Common myeloid progenitor, CD34-positive (primary cell): Measurements from ENCODE around the gene DIP2C.

Experiments
- CTCF ChIA-PET: fragments of 350-600 bp; sonication (Branson Sonifier 250); formaldehyde crosslinking; loops from one replicate; lab custom pipeline; 2021; ENCODE audit warnings: antibody characterized with exemption; lab: Charles Lee
- POLR2A ChIA-PET: fragments of 350-600 bp; sonication (Branson Sonifier 250); formaldehyde crosslinking; loops from one replicate; lab custom pipeline; 2021; ENCODE audit warnings: antibody characterized with exemption; lab: Charles Lee
- DNase-seq, 3 donors: peaks; one replicate each; pipeline versions ENCODE4 v3.0.0 to v3.0.0-alpha.2; 2013
- H3K27ac ChIP-seq, 2 experiments: 1 replicate in 1 of 2; 2 replicates in 1 of 2; pipeline ENCODE4 v1.7.0; 2013; ENCODE audit warnings: inconsistent platforms in 2 of 2, low read length in 2 of 2, mild to moderate bottlenecking in 2 of 2, low read depth in 1 of 2, moderate library complexity in 1 of 2; ENCODE audit not compliant: severe bottlenecking in 2 of 2, insufficient read depth in 1 of 2, poor library complexity in 1 of 2
- H3K27me3 ChIP-seq, 5 experiments: replicated peaks in 2 of 5; 1 replicate in 3 of 5; 2 replicates in 2 of 5; pipeline versions ENCODE4 v1.6.1 to v1.7.0; 2013; ENCODE audit warnings: low read length in 4 of 5, mild to moderate bottlenecking in 2 of 5, moderate library complexity in 2 of 5, inconsistent platforms in 1 of 5; ENCODE audit not compliant: insufficient read depth in 5 of 5, control insufficient read depth in 4 of 5
- H3K36me3 ChIP-seq, 4 experiments: 1 replicate in 2 of 4; 2 replicates in 2 of 4; pipeline versions ENCODE4 v1.6.1 to v1.7.0; 2013; ENCODE audit warnings: low read length in 3 of 4, control low read depth in 1 of 4, mild to moderate bottlenecking in 1 of 4; ENCODE audit not compliant: control insufficient read depth in 4 of 4, insufficient read depth in 4 of 4
- H3K4me1 ChIP-seq, 4 experiments: 1 replicate in 3 of 4; 2 replicates in 1 of 4; pipeline versions ENCODE4 v1.6.1 to v1.7.1; 2013; ENCODE audit warnings: low read length in 3 of 4, mild to moderate bottlenecking in 3 of 4, control low read depth in 1 of 4, inconsistent platforms in 1 of 4, moderate library complexity in 1 of 4; ENCODE audit not compliant: control insufficient read depth in 4 of 4, insufficient read depth in 4 of 4; ENCODE audit errors: control extremely low read depth in 1 of 4
- H3K4me3 ChIP-seq, 7 experiments: 1 replicate in 4 of 7; 2 replicates in 3 of 7; pipeline versions ENCODE4 v1.5.1 to v1.7.0; 2013; ENCODE audit warnings: mild to moderate bottlenecking in 7 of 7, low read length in 6 of 7, moderate library complexity in 6 of 7, inconsistent platforms in 2 of 7, low read depth in 2 of 7, control low read depth in 1 of 7; ENCODE audit not compliant: insufficient read depth in 4 of 7, control insufficient read depth in 1 of 7; ENCODE audit errors: extremely low read depth in 1 of 7
- H3K9me3 ChIP-seq, 5 experiments: 1 replicate in 4 of 5; 2 replicates in 1 of 5; pipeline versions ENCODE4 v1.6.1 to v1.7.1; 2013; ENCODE audit warnings: low read length in 4 of 5, mild to moderate bottlenecking in 2 of 5, inconsistent platforms in 1 of 5, low read depth in 1 of 5, moderate library complexity in 1 of 5; ENCODE audit not compliant: control insufficient read depth in 4 of 5, insufficient read depth in 2 of 5; ENCODE audit errors: control extremely low read depth in 1 of 5
- WGBS: methylation state at CpG from one replicate; pipeline ENCODE4 v1.1.5; 2013; ENCODE audit not compliant: insufficient coverage; 5-methylcytosine and 5-hydroxymethylcytosine counted together

The DIP2C gene

DNA sequence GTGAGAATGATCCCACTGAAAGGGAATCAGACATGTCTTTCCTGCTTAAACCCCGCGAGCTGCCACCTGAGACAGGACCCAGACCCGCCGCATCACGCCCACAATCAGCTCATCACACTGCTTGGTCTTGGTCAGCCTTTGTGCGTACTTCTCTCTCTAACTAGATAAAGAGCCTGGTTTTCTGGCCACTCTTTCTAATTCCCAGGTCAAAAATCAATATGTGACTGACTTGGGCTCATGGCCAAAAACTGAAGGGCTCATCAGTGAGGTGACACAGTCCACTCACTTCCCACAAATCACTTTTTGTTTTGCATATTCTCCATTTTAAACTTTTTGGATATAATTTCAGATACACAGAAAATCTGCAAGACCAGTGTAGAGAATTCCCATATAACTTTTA lies 247.3 kb downstream of the DIP2C start:
- 97% methylated on average over 6 of the region's 6 CpGs for WGBS
- CTCF ChIA-PET, result no interaction called here

GRCh38 chr10:441659-442058 lies 247.8 kb downstream of the DIP2C start:
- H3K4me1 ChIP-seq, result no peaks in the 10 kb centered on the region
- H3K4me3 ChIP-seq, result no peak overlapping the region
- H3K36me3 ChIP-seq, result no peaks in the 10 kb centered on the region
- POLR2A ChIA-PET, result no interaction called here
- CTCF ChIA-PET, result no interaction called here
- DNase-seq, result no peak
- peaks cover 0 to 3% (median 0%) of the 10 kb centered on the region in 5 experiments for H3K27me3 ChIP-seq
- no peaks in the 10 kb centered on the region for H3K9me3 ChIP-seq
- no peak overlapping the region for H3K27ac ChIP-seq
- 87% methylated on average over 3 of the region's 6 CpGs for WGBS

More for the DNA sequence above, 247.3 kb downstream of the DIP2C start:
- H3K27ac ChIP-seq, result no peak overlapping the region
- no peaks in the 10 kb centered on the region for H3K36me3 ChIP-seq
- H3K4me3 ChIP-seq, result no peak overlapping the region
- H3K27me3 ChIP-seq, result peaks cover 0 to 3% (median 0%) of the 10 kb centered on the region in 5 experiments
- DNase-seq, result no peak
- POLR2A ChIA-PET, result no interaction called here
- no peaks in the 10 kb centered on the region for H3K4me1 ChIP-seq
- no peaks in the 10 kb centered on the region for H3K9me3 ChIP-seq

DNA sequence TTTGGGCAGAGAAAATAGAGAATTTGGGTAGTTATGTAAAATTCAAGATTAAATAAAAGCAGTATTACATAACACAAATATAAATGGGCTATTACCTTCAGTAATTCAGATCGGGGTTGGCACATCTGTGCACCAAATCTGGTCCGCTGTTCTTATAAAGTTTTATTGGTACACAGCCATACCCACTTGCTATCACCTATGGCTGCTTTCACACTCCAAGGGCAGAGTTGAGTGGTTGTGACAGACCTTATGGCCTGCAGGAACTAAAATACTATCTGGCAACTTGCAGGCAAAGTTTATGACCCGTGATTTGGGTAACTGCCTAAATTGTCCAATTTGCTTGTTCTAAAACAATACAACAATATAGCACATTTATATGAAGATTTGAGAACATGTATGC lies 249.3 kb downstream of the DIP2C start:
- Histone ChIP-seq H3K27ac (no peak overlapping the region), H3K27me3 (peaks cover 0 to 10% (median 0%) of the 10 kb centered on the region in 5 experiments), H3K36me3 (no peaks in the 10 kb centered on the region), H3K4me3 (no peak overlapping the region), H3K9me3 (no peaks in the 10 kb centered on the region), H3K4me1 (no peaks in the 10 kb centered on the region)
- no peak for DNase-seq
- ChIA-PET POLR2A (no interaction called here), CTCF (no interaction called here)
- 100% methylated on average over 2 of the region's 3 CpGs for WGBS

GRCh38 chr10:437698-438490 lies 251.6 kb downstream of the DIP2C start:
- Histone ChIP-seq H3K9me3 (no peaks in the 10 kb centered on the region), H3K27me3 (peaks cover 0 to 12% (median 3%) of the 10 kb centered on the region in 5 experiments), H3K27ac (no peak overlapping the region), H3K4me1 (no peaks in the 10 kb centered on the region), H3K4me3 (no peak overlapping the region), H3K36me3 (no peaks in the 10 kb centered on the region)
- ChIA-PET CTCF (no interaction called here), POLR2A (no interaction called here)
- WGBS, result 100% methylated on average over 2 of the region's 3 CpGs
- DNase-seq, result no peak

DNA sequence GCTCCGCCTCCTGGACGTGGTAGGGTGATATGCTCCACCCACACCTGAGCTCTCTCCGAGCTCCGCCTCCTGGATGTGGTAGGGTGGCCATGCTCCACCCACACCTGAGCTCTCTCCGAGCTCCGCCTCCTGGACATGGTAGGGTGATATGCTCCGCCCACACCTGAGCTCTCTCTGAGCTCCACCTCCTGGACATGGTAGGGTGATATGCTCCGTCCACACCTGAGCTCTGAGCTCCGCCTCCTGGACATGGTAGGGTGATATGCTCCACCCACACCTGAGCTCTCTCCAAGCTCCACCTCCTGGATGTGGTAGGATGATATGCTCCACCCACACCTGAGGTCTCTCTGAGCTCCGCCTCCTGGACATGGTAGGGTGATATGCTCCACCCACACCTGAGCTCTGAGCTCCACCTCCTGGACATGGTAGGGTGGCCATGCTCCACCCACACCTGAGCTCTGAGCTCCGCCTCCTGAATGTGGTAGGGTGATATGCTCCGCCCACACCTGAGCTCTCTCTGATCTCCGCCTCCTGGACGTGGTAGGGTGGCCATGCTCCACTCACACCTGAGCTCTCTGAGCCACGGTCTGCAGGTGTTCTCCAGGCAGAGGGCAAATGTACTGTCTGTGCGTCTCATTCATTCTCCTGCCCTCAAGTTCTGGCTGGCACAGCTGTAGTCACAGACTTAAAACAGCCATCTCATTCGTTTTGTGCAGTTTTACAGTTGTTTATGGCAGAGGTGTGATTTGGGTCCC lies 252.4 kb downstream of the DIP2C start:
- H3K27me3 ChIP-seq, result peaks cover 0 to 12% (median 3%) of the 10 kb centered on the region in 5 experiments
- H3K27ac ChIP-seq, result no peak overlapping the region
- no peak overlapping the region for H3K4me3 ChIP-seq
- ChIA-PET POLR2A (no interaction called here), CTCF (no interaction called here)
- DNase-seq, result no peak
- H3K36me3 ChIP-seq, result no peaks in the 10 kb centered on the region
- H3K9me3 ChIP-seq, result no peaks in the 10 kb centered on the region
- no peaks in the 10 kb centered on the region for H3K4me1 ChIP-seq
- 98% methylated on average over 6 of the region's 17 CpGs for WGBS

DNA sequence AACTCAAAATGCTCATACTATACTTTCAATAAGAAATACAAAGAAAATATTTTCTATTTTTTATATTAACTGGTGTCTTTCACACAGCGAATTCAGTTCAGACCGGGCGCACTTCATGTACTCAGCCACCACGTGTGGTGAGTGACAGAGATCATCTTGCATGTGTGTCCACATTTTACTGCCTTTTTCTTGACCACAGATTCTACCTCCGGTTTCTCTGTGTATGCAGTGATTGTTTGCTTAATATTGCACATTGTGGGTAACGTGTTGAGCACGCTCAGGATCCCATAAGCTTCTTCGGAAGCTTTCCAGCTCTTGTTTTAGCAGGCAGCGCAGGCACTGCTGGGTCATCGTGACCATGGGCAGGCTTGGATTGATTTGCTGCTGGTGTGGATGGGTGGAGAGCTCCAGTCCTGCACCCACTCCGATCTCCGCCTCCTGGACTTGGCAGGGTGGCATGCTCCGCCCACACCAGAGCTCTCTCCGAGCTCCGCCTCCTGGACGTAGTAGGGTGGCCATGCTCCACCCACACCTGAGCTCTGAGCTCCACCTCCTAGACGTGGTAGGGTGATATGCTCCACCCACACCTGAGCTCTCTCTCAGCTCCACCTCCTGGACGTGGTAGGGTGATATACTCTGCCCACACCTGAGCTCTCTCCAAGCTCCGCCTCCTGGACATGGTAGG lies 253.3 kb downstream of the DIP2C start:
- H3K4me3 ChIP-seq, result no peak overlapping the region
- no peak overlapping the region for H3K27ac ChIP-seq
- peaks cover 0 to 2% (median 0%) of the 10 kb centered on the region in 5 experiments for H3K9me3 ChIP-seq
- DNase-seq, result no peak
- no peaks in the 10 kb centered on the region for H3K4me1 ChIP-seq
- peaks cover 0 to 12% (median 3%) of the 10 kb centered on the region in 5 experiments for H3K27me3 ChIP-seq
- POLR2A ChIA-PET, result no interaction called here
- CTCF ChIA-PET, result no interaction called here
- H3K36me3 ChIP-seq, result no peaks in the 10 kb centered on the region
- 98% methylated on average over 14 of the region's 19 CpGs for WGBS
